Airway epithelial cell (primary cell): ENCODE data around the gene FOLR1. TPM values are rescaled to one million over a fixed set of nuclear protein-coding genes. Genes with fewer than 3 reads are reported as not detected.

Experiments used
- total RNA-seq: library from RNA; depleted of rRNA; stranded (reverse); fragments of >200 nt; gene quantifications from 2 replicates; pipeline ENCODE4 v1.2.3, GENCODE V29; 2015

Gene FOLR1
- total RNA-seq = 0.63 TPM in 1 of 2 replicates, not detected in the other

GRCh38 chr11:72191961-72192381, at the start of gene FOLR1:
Gene FOLR1, plus strand, starts transcription at chr11:72192140. Its CDS starts 34 bp downstream, at chr11:72192174.

GRCh38 chr11:72216638-72217037, 24.7 kb downstream of the FOLR1 start, which contains the start of gene FOLR2:
Gene FOLR2, plus strand, starts transcription at chr11:72216794. Its CDS starts 1,791 bp downstream, at chr11:72218585.

GRCh38 chr11:72224564-72225410, 32.8 kb downstream of the FOLR1 start, which contains the start of gene INPPL1:
Gene INPPL1, plus strand, starts transcription at chr11:72224767. Its CDS starts 218 bp downstream, at chr11:72224985.

GRCh38 chr11:72244060-72244360, 52.1 kb downstream of the FOLR1 start, which contains the start of gene PHOX2A:
Gene PHOX2A, minus strand, starts transcription at chr11:72244176. Its CDS starts 172 bp downstream, at chr11:72244004.

Other genes with a start within 250 kb of the FOLR1 start
- 1.2 and 1.9 TPM in 2 replicates for gene IL18BP, start 193.2 kb upstream of the FOLR1 start, total RNA-seq
- gene NUMA1, start 111.6 kb upstream of the FOLR1 start, total RNA-seq = 109 and 146 TPM in 2 replicates
- 4.6 and 6.1 TPM in 2 replicates for gene LRRC51, start 111.3 kb upstream of the FOLR1 start, total RNA-seq
- gene LAMTOR1, start 88.8 kb upstream of the FOLR1 start, total RNA-seq = 139 and 169 TPM in 2 replicates
- gene TOMT, start 86.2 kb upstream of the FOLR1 start, total RNA-seq = not detected in 2 replicates
- gene ANAPC15, start 79.4 kb upstream of the FOLR1 start, total RNA-seq = 52.9 and 71.1 TPM in 2 replicates
- gene FOLR3, start 56.4 kb upstream of the FOLR1 start, total RNA-seq = 0.21 TPM in 1 of 2 replicates, not detected in the other
- gene FOLR2, start 24.7 kb downstream of the FOLR1 start, total RNA-seq = not detected in 2 replicates
- gene INPPL1, start 32.6 kb downstream of the FOLR1 start, total RNA-seq = 26.1 and 37.9 TPM in 2 replicates
- gene PHOX2A, start 52.0 kb downstream of the FOLR1 start, total RNA-seq = not detected in 2 replicates
- gene CLPB, start 242.4 kb downstream of the FOLR1 start, total RNA-seq = 28.8 and 37.1 TPM in 2 replicates